ENCODE data around the gene BICD2.

DNA sequence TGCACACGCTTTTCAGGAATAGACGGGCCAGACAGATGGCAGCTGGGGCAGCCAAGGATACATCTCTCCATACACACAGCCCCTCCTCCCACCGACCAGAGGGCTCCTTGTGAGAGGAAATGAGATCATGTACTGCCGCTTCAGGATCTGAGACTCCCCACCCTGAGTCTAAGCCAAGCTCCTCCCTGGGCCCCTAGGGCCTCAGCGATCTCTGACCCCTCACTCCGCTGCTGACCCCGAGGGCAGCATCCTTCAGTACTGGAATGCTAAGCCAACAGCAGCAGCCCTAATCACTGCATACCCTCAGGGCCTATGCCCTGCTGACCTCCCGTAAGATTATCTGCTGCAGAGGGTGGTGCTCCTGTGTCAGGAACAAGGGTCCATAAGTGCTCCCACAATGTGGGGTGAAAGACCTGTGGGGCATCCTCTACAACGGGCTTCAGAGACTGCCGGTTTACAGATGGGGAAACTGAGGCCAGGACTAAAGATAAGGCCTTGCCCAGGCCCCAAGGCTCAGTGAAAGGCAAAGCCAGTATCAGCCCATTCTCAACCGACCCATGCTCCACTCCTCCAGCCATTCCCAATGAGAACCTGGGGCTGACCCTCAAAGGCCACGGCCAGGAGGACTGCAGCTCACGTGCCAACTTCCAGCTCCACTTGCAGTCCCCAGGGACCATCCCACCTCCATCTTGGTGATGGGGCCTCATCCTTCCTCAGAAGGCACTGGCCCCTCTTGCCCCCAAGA, 37.5 kb downstream of the BICD2 start:
- no peak for TF ChIP-seq POLR2A (IDR thresholded peaks at IDR 0.05)
- TF ChIP-seq, protein P1, sequence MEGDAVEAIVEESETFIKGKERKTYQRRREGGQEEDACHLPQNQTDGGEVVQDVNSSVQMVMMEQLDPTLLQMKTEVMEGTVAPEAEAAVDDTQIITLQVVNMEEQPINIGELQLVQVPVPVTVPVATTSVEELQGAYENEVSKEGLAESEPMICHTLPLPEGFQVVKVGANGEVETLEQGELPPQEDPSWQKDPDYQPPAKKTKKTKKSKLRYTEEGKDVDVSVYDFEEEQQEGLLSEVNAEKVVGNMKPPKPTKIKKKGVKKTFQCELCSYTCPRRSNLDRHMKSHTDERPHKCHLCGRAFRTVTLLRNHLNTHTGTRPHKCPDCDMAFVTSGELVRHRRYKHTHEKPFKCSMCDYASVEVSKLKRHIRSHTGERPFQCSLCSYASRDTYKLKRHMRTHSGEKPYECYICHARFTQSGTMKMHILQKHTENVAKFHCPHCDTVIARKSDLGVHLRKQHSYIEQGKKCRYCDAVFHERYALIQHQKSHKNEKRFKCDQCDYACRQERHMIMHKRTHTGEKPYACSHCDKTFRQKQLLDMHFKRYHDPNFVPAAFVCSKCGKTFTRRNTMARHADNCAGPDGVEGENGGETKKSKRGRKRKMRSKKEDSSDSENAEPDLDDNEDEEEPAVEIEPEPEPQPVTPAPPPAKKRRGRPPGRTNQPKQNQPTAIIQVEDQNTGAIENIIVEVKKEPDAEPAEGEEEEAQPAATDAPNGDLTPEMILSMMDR (IDR thresholded peaks at IDR 0.05), result no peak
- no peak for TF ChIP-seq POLR2AphosphoS5 (IDR thresholded peaks at IDR 0.05)
